Measurements from ENCODE around the gene FIGNL2. TPM values are rescaled to one million over a fixed set of nuclear protein-coding genes. Genes with fewer than 3 reads are reported as not detected.
"Not testable (repeated sequence)": the region's sequence is repeated elsewhere in the genome, so short reads cannot be mapped to it uniquely, and the experiment has no call there.

FIGNL2 gene
- total RNA-seq, 1 experiment from 2014 or later = not detected

DNA sequence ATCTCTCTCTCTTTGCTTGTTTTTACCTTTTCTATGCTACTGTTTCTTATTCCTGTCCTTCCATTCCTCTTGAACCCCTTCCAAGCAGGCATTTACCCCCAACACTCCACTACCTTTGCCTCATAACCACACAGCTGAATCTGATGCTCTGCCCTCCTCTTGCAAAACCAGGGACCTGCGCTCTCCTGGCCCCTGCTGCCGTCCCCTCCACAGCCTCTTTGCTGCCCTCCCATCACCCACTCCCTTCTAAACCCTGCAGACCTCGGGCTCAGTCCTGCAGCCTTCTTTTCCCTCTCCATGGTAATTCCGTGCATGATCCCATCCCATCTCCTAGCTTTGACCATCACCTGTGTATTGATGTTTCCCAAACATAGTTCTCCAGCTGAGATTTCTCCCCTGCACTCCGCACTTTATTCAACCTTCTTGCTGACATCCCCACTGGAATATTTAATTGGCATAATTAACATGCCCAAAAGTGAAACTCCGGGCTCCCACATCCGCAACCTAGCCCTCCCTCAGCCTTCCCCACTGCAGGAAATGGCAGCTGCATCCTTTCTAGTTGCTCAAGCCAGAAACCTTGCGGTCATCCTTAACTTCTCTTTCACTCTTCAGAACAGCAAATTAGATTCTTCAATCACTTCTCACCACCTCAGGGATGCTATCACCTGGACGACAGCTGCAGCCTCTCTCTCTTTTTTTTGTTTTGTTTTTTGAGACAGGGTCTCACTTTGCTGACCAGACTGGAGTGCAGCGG, 16.0 kb downstream of the FIGNL2 start:
- TF ChIP-seq, protein P1, sequence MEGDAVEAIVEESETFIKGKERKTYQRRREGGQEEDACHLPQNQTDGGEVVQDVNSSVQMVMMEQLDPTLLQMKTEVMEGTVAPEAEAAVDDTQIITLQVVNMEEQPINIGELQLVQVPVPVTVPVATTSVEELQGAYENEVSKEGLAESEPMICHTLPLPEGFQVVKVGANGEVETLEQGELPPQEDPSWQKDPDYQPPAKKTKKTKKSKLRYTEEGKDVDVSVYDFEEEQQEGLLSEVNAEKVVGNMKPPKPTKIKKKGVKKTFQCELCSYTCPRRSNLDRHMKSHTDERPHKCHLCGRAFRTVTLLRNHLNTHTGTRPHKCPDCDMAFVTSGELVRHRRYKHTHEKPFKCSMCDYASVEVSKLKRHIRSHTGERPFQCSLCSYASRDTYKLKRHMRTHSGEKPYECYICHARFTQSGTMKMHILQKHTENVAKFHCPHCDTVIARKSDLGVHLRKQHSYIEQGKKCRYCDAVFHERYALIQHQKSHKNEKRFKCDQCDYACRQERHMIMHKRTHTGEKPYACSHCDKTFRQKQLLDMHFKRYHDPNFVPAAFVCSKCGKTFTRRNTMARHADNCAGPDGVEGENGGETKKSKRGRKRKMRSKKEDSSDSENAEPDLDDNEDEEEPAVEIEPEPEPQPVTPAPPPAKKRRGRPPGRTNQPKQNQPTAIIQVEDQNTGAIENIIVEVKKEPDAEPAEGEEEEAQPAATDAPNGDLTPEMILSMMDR (IDR thresholded peaks at IDR 0.05; ENCODE audit: unreplicated experiment) = no peak
- ChIA-PET POLR2A (no interaction called here), CTCF (interaction anchor here (0.6 to 1.5 kb wide), 5 partner anchors 8 to 487 kb away, joined by 3 to 7 read pairs (median 3); no protein-coding TSS in a partner anchor)
- Mint-ChIP-seq H3K4me1 (ENCODE audit: insufficient read depth, unreplicated experiment) (peaks cover 11% of the 10 kb centered on the region), H3K4me3 (ENCODE audit: unreplicated experiment) (no peak overlapping the region), H3K27me3 (ENCODE audit: insufficient read depth, unreplicated experiment) (peaks cover 50% of the 10 kb centered on the region), H3K9me3 (ENCODE audit: unreplicated experiment) (peaks cover 7% of the 10 kb centered on the region), H3K27ac (ENCODE audit: low read depth, unreplicated experiment) (no peak overlapping the region), H3K36me3 (ENCODE audit: insufficient read depth, unreplicated experiment) (no peaks in the 10 kb centered on the region)
- intact Hi-C loops (cut with micrococcal nuclease) = no loop called here
- DNase-seq (ENCODE audit: unreplicated experiment) = no peak
- BruUV-seq (replicated peaks) = no TSS peak

DNA sequence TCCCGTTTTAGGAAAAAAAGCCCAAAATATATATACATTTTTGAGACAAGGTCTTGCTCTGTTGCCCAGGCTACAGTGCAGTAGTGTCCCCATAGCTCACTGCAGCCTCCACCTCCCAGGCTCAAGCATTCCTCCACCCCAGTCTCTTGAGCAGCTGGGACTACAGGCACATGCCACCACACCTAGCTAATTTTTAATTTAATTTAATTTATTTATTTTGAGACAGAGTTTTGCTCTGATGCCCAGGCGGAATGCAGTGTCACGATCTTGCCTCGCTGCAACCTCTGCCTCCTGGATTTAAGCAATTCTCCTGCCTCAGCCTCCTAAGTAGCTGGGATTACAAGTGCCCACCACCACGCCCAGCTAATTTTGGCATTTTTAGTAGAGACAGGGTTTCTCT, 16.7 kb downstream of the FIGNL2 start:
- intact Hi-C loops (cut with micrococcal nuclease); H3K36me3 Mint-ChIP-seq (ENCODE audit: insufficient read depth, unreplicated experiment); H3K4me3 Mint-ChIP-seq (ENCODE audit: unreplicated experiment); DNase-seq (ENCODE audit: unreplicated experiment); POLR2A ChIA-PET; H3K9me3 Mint-ChIP-seq (ENCODE audit: unreplicated experiment); BruUV-seq (replicated peaks); H3K27ac Mint-ChIP-seq (ENCODE audit: low read depth, unreplicated experiment): not testable (repeated sequence)
- H3K4me1 Mint-ChIP-seq (ENCODE audit: insufficient read depth, unreplicated experiment) = peaks cover 12% of the 10 kb centered on the region
- CTCF ChIA-PET = interaction anchor here (0.8 kb wide), 1 partner anchor 460 kb away, joined by 3 read pairs; no protein-coding TSS in a partner anchor
- H3K27me3 Mint-ChIP-seq (ENCODE audit: insufficient read depth, unreplicated experiment) = peaks cover 43% of the 10 kb centered on the region

- no peak for DNase-seq (ENCODE audit: unreplicated experiment)
- Mint-ChIP-seq H3K4me1 (ENCODE audit: insufficient read depth, unreplicated experiment) (peaks cover 12% of the 10 kb centered on the region), H3K36me3 (ENCODE audit: insufficient read depth, unreplicated experiment) (no peaks in the 10 kb centered on the region), H3K4me3 (ENCODE audit: unreplicated experiment) (no peak overlapping the region), H3K9me3 (ENCODE audit: unreplicated experiment) (peaks cover 7% of the 10 kb centered on the region), H3K27me3 (ENCODE audit: insufficient read depth, unreplicated experiment) (peaks cover 40% of the 10 kb centered on the region), H3K27ac (ENCODE audit: low read depth, unreplicated experiment) (no peak overlapping the region)
- intact Hi-C loops (cut with micrococcal nuclease) = no loop called here
- TF ChIP-seq, protein P1 (IDR thresholded peaks at IDR 0.05; ENCODE audit: unreplicated experiment) = no peak
- CTCF ChIA-PET = interaction anchor here (0.6 to 2.2 kb wide), 9 partner anchors 35 to 940 kb away, joined by 3 to 11 read pairs (median 3); no protein-coding TSS in a partner anchor
- no TSS peak for BruUV-seq (replicated peaks)
- POLR2A ChIA-PET = no interaction called here
Measured at GRCh38 chr12:51829641-51830040, 18.9 kb downstream of the FIGNL2 start.

DNA sequence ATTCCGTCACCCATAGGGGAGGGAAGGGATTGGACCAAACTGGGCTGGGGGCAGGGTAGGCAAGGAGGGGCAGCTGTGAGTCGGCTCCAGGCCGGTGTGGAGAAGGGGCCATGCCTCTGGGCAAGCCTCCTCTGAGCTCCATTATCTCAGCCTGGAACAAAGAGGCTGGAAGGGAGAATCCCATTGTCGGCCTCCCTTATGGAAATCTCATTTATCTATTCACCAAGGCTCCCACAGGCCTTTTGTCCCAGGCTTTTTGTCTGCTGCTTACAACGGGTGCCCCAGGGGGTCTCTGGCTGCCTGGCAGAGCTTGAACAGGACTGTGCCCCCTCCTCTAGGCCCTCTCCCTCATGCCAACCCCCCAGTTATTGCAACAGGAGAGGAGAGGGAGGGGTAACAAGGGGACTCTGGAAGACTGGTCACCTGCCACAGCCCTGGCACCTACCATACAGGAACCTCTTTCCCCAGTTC, 19.5 kb downstream of the FIGNL2 start:
- Mint-ChIP-seq H3K27me3 (ENCODE audit: insufficient read depth, unreplicated experiment) (peaks cover 35% of the 10 kb centered on the region), H3K9me3 (ENCODE audit: unreplicated experiment) (peaks cover 6% of the 10 kb centered on the region), H3K27ac (ENCODE audit: low read depth, unreplicated experiment) (no peak overlapping the region), H3K4me3 (ENCODE audit: unreplicated experiment) (no peak overlapping the region), H3K36me3 (ENCODE audit: insufficient read depth, unreplicated experiment) (no peaks in the 10 kb centered on the region), H3K4me1 (ENCODE audit: insufficient read depth, unreplicated experiment) (peaks cover 12% of the 10 kb centered on the region)
- POLR2A ChIA-PET = no interaction called here
- DNase-seq (ENCODE audit: unreplicated experiment) = no peak
- CTCF ChIA-PET = interaction anchor here (0.6 to 2.2 kb wide), 6 partner anchors 14 to 841 kb away, joined by 3 to 11 read pairs (median 4); a partner anchor contains a TSS
- TF ChIP-seq, protein P1 (IDR thresholded peaks at IDR 0.05; ENCODE audit: unreplicated experiment) = no peak
- intact Hi-C loops (cut with micrococcal nuclease) = no loop called here
- no TSS peak for BruUV-seq (replicated peaks)

Data from MCF 10A (cell line).